ENCODE results near the gene COPG1. TPM values are rescaled to one million over a fixed set of nuclear protein-coding genes. Genes with fewer than 3 reads are reported as not detected.
A peak's percentile ranks its signal among the peaks of the same experiment; 100 is the strongest.

Gene COPG1
- total and polyA plus RNA-seq, 2 donors (not counting 3 experiments of a cell fraction or from before 2014, with no cell fraction given) = 112 to 202 TPM

DNA sequence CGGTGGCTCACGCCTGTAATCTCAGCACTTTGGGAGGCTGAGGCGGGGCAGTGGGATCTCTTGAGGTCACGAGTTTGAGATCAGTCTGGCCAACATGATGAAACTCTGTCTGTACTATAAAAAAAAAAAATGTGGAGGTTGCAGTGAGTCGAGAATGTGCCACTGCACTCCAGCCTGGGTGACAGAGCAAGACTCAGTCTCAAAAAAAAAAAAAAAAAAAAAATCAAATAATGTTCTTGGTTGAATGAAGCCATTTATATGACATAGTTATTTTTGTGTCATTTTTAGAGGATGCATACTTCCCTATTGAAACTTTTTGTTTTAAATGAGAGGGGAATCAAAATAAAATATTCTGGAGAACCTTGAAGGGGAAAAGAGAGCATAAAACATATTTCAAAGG, 32.3 kb downstream of the COPG1 start:
- DNase-seq (ENCODE audit: low read depth, low spot score) (no peak), FAIRE-seq (no peak)
- Histone ChIP-seq H4K20me1 (replicated peaks; ENCODE audit: control insufficient read depth, extremely low read depth, insufficient read depth, low read length) (no peaks in the 10 kb centered on the region), H3K9ac (replicated peaks; ENCODE audit: extremely low read depth, insufficient read depth, low read length) (no peak overlapping the region), H3K27ac (ENCODE audit: insufficient read depth, low read depth, low read length) (no peak overlapping the region), H3K9me3 (replicated peaks; ENCODE audit: control insufficient read depth, insufficient read depth, low read length) (no peaks in the 10 kb centered on the region), H3K79me2 (ENCODE audit: control insufficient read depth, insufficient read depth, low read length) (peaks cover 11% of the 10 kb centered on the region), H2AFZ (ENCODE audit: low read depth, low read length) (no peak overlapping the region), H3K4me3 (replicated peaks in 1 of 3; ENCODE audit: insufficient read depth in 1 of 3, low read depth in 1 of 3, low read length in 3 of 3) (no peak overlapping the region), H3K4me2 (ENCODE audit: insufficient read depth, low read length) (no peak overlapping the region), H3K36me3 (ENCODE audit: control insufficient read depth in 2 of 2, extremely low read depth in 1 of 2, insufficient read depth in 2 of 2, low read length in 2 of 2) (peaks cover 5 to 8% of the 10 kb centered on the region in 2 experiments), H3K27me3 (ENCODE audit: control insufficient read depth in 2 of 2, insufficient read depth in 2 of 2, low read length in 2 of 2) (no peaks in the 10 kb centered on the region), H3K9me1 (replicated peaks; ENCODE audit: control insufficient read depth, extremely low read depth, insufficient read depth, low read length) (no peaks in the 10 kb centered on the region), H3K4me1 (ENCODE audit: control insufficient read depth, extremely low read depth, insufficient read depth, low read length) (peaks cover 15% of the 10 kb centered on the region)
- no TSS peak for BruUV-seq (replicated peaks)
- CTCF ChIA-PET = no interaction called here
- TF ChIP-seq EZH2 (IDR thresholded peaks at IDR 0.05; ENCODE audit: borderline replicate concordance, low read depth, low read length, severe bottlenecking) = no peak
- no peak for TF ChIP-seq POLR2A (IDR thresholded peaks at IDR 0.05; ENCODE audit: low read depth, low read length)
- no peak for TF ChIP-seq GATA2 (IDR thresholded peaks at IDR 0.05; ENCODE audit: insufficient read depth, insufficient read length, low read depth, low read length)
- TF ChIP-seq, protein P1, sequence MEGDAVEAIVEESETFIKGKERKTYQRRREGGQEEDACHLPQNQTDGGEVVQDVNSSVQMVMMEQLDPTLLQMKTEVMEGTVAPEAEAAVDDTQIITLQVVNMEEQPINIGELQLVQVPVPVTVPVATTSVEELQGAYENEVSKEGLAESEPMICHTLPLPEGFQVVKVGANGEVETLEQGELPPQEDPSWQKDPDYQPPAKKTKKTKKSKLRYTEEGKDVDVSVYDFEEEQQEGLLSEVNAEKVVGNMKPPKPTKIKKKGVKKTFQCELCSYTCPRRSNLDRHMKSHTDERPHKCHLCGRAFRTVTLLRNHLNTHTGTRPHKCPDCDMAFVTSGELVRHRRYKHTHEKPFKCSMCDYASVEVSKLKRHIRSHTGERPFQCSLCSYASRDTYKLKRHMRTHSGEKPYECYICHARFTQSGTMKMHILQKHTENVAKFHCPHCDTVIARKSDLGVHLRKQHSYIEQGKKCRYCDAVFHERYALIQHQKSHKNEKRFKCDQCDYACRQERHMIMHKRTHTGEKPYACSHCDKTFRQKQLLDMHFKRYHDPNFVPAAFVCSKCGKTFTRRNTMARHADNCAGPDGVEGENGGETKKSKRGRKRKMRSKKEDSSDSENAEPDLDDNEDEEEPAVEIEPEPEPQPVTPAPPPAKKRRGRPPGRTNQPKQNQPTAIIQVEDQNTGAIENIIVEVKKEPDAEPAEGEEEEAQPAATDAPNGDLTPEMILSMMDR (IDR thresholded peaks at IDR 0.05; ENCODE audit: extremely low read depth in 1 of 2, insufficient read depth in 1 of 2, low read depth in 1 of 2, low read length in 2 of 2) = no peak
- intact Hi-C loops (cut with micrococcal nuclease) (loop anchor here (2.0 kb wide), 1 partner anchor 23 kb away; no protein-coding TSS in a partner anchor), dilution Hi-C loops (cut with MboI; ENCODE audit: extremely low pct_ligation_motif_present, low sequenced_read_pairs) (no loop called here)
- POLR2A ChIA-PET = no interaction called here

DNA sequence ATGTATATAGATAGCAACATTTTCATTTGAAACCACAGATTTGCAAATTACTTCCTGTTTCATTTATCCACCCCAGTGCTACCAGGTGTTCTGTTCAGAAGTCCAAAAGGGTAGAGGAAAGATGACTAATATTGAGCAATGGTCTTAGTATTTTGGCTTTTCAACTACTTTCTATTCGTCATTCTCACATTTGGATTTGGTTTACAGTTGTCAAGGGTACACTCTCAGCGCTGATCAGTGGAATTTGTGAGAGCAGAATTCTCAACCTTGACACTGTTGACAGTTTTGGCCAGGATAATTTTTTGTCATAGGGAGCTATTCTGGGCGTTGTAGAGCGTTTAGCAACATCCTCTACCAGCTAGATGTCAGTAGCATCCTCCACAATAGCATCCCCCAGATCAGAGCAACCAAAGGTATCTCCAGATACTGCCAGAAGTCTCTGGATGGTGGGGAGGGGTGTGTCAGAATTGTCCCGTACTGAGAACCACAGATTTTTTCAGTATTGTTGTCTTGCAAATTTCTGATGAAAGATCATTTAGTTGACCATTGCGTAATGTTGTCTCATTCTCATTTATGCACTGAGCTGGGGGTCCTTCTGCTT, 33.4 kb downstream of the COPG1 start:
- Histone ChIP-seq H2AFZ (ENCODE audit: low read depth, low read length) (no peak overlapping the region), H3K36me3 (ENCODE audit: control insufficient read depth in 2 of 2, extremely low read depth in 1 of 2, insufficient read depth in 2 of 2, low read length in 2 of 2) (peaks cover 0 to under 1% of the 10 kb centered on the region in 2 experiments), H3K4me3 (replicated peaks in 1 of 3; ENCODE audit: insufficient read depth in 1 of 3, low read depth in 1 of 3, low read length in 3 of 3) (no peak overlapping the region), H3K9ac (replicated peaks; ENCODE audit: extremely low read depth, insufficient read depth, low read length) (no peak overlapping the region), H3K79me2 (ENCODE audit: control insufficient read depth, insufficient read depth, low read length) (peaks cover 11% of the 10 kb centered on the region), H4K20me1 (replicated peaks; ENCODE audit: control insufficient read depth, extremely low read depth, insufficient read depth, low read length) (no peaks in the 10 kb centered on the region), H3K27me3 (ENCODE audit: control insufficient read depth in 2 of 2, insufficient read depth in 2 of 2, low read length in 2 of 2) (no peaks in the 10 kb centered on the region), H3K9me1 (replicated peaks; ENCODE audit: control insufficient read depth, extremely low read depth, insufficient read depth, low read length) (no peaks in the 10 kb centered on the region), H3K4me1 (ENCODE audit: control insufficient read depth, extremely low read depth, insufficient read depth, low read length) (peaks cover 13% of the 10 kb centered on the region), H3K27ac (ENCODE audit: insufficient read depth, low read depth, low read length) (no peak overlapping the region), H3K4me2 (ENCODE audit: insufficient read depth, low read length) (no peak overlapping the region), H3K9me3 (replicated peaks; ENCODE audit: control insufficient read depth, insufficient read depth, low read length) (no peaks in the 10 kb centered on the region)
- TF ChIP-seq MYC (IDR thresholded peaks at IDR 0.05; ENCODE audit: low read depth, low read length) = no peak
- TF ChIP-seq, protein P2, sequence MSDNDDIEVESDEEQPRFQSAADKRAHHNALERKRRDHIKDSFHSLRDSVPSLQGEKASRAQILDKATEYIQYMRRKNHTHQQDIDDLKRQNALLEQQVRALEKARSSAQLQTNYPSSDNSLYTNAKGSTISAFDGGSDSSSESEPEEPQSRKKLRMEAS (IDR thresholded peaks at IDR 0.05; ENCODE audit: insufficient read depth, insufficient read length) = no peak
- no peak for TF ChIP-seq EZH2 (IDR thresholded peaks at IDR 0.05; ENCODE audit: borderline replicate concordance, low read depth, low read length, severe bottlenecking)
- TF ChIP-seq FOS (IDR thresholded peaks at IDR 0.05; ENCODE audit: borderline replicate concordance, insufficient read depth, low read length) = no peak
- TF ChIP-seq POLR2A (IDR thresholded peaks at IDR 0.05; ENCODE audit: low read depth, low read length) = no peak
- TF ChIP-seq POLR2AphosphoS5 (IDR thresholded peaks at IDR 0.05; ENCODE audit: insufficient read depth, low read depth, low read length) = no peak
- no peak for TF ChIP-seq GATA2 (IDR thresholded peaks at IDR 0.05; ENCODE audit: insufficient read depth, insufficient read length, low read depth, low read length)
- TF ChIP-seq JUN (IDR thresholded peaks at IDR 0.05; ENCODE audit: borderline replicate concordance, insufficient read depth, insufficient read length, low read depth) = no peak
- TF ChIP-seq, protein P1 (IDR thresholded peaks at IDR 0.05; ENCODE audit: extremely low read depth in 1 of 2, insufficient read depth in 1 of 2, low read depth in 1 of 2, low read length in 2 of 2) = no peak
- dilution Hi-C loops (cut with MboI; ENCODE audit: extremely low pct_ligation_motif_present, low sequenced_read_pairs) = no loop called here
- ChIA-PET POLR2A (no interaction called here), CTCF (interaction anchor here (0.7 to 1.5 kb wide), 3 partner anchors 15 to 313 kb away, joined by 3 to 6 read pairs (median 3); a partner anchor contains a TSS)
- DNase-seq (ENCODE audit: low read depth, low spot score) = no peak
- intact Hi-C loops (cut with micrococcal nuclease) = loop anchor here (2.0 kb wide), 1 partner anchor 22 kb away; no protein-coding TSS in a partner anchor
- peak; percentile 28 for FAIRE-seq
- no TSS peak for BruUV-seq (replicated peaks)
